Esophagus muscularis mucosa (tissue), 3 donors: Measurements from ENCODE around the gene SH2D1B.

Experiments used
- POLR2A ChIP-seq: fragments of 450-650 bp; IDR thresholded peaks from one replicate; pipeline ENCODE4 v1.6.1; 2017; ENCODE audit warnings: antibody characterized with exemption, moderate library complexity, mild to moderate bottlenecking, low read depth
- TF ChIP-seq, protein P1 (sequence below), 3 experiments: fragments of 200-600 bp in 2 of 3; fragments of 450-650 bp in 1 of 3; sonication (generic) in 2 of 3; IDR thresholded peaks; one replicate each; pipeline ENCODE4 v1.5.1; 2017 to 2019; ENCODE audit warnings: antibody characterized with exemption in 3 of 3, mild to moderate bottlenecking in 2 of 3, moderate library complexity in 1 of 3

GRCh38 chr1:162430583-162430982, 18.6 kb upstream of the SH2D1B start:
- TF ChIP-seq, protein P1, sequence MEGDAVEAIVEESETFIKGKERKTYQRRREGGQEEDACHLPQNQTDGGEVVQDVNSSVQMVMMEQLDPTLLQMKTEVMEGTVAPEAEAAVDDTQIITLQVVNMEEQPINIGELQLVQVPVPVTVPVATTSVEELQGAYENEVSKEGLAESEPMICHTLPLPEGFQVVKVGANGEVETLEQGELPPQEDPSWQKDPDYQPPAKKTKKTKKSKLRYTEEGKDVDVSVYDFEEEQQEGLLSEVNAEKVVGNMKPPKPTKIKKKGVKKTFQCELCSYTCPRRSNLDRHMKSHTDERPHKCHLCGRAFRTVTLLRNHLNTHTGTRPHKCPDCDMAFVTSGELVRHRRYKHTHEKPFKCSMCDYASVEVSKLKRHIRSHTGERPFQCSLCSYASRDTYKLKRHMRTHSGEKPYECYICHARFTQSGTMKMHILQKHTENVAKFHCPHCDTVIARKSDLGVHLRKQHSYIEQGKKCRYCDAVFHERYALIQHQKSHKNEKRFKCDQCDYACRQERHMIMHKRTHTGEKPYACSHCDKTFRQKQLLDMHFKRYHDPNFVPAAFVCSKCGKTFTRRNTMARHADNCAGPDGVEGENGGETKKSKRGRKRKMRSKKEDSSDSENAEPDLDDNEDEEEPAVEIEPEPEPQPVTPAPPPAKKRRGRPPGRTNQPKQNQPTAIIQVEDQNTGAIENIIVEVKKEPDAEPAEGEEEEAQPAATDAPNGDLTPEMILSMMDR (IDR thresholded peaks at IDR 0.05) = no peak
- no peak for TF ChIP-seq POLR2A
